HG02588 (cell line): ENCODE measurements around the gene ZSWIM5.
"Not testable (repeated sequence)": the region's sequence is repeated elsewhere in the genome, so short reads cannot be mapped to it uniquely, and the experiment has no call there.

Experiments used
- ATAC-seq: cut with Tn5 transposase; IDR thresholded peaks from one replicate; pipeline ENCODE4 v1.9.1; 2021; ENCODE audit warnings: mild to moderate bottlenecking, moderate library complexity; ENCODE audit not compliant: unreplicated experiment

ZSWIM5 gene

DNA sequence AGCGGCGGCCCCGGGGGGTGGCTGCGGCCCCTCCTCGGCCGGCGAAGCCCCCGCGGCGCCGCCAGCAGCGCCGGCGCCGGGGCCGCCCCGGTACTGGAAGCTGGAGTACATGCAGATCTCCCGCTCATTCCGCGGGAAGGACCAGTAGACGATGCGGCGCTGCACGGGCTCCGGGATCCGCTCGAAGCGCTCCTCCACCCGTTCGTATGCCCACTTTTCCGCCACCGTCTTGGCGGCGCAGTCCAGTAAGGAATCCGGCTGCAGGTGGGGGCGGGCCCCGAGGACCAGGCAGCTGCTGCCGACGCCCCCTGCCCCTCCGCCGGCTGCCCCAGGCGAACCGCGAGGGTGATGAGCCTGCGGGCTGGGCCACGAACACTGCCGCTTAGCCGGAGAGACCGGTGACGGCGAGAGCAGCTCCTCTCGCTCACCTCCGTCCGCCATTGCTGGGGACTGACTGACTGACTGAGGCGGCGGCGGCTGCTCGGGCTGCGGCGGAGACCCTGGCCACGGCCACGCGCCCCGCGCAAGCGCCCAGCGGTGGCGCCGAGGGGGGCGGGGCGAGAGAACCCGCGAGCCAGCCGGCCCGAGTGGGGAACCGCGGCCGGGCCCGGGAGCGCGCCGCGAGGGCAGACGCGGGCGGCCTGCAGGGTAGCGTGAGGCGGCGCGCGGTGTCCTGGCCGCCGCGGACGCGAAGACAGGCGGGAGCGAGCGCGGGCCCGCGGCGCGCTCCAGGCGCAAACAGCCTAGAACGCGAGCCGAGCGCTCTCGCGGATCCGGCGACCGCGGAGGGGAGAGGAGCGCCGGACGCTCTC lies at the start of gene ZSWIM5:
Gene ZSWIM5, minus strand, starts transcription at position 696 of the 812 bp plus-strand sequence. Its CDS starts 255 bp downstream, at position 441.
- ATAC-seq, result peak; percentile 67

DNA sequence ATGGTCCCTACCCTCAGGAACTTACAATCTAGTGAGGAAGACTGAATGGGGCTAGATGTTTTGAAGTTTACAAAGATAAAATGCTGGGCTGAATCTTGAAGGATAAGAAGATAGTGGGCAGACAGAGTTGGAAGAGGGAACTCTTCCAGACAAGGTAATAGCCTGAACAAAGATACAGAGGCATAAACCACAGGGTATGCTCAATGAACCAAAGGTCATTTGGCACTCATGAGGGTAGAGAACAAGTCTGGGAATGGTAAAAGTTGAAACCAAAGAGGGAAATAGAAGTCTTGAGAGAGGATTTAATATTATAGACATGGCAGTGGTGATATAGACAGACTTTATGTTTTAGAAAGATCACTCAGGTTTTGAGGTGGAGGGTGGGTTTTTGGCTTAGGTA lies 48.1 kb upstream of the ZSWIM5 start:
- no peak for ATAC-seq

DNA sequence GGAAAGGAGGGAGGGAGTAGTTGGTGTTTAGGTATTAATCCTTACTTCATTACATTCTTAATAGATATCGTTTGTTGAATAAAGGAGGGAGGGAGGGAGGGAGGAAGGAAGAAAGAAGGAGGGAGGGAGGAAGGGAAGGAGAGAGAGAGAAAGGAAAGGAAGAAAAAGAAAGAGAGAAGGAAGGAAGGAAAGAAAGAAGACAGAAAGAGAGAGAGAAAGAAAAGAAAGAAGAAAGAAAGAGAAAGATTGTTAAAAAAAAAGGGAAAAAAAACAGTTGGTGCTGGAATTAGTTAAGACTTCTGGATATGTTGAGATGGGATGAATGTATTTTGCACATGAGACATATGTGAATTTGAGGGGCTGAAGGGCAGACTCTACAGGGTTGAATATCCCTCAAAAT lies 44.1 kb upstream of the ZSWIM5 start:
- no peak for ATAC-seq

DNA sequence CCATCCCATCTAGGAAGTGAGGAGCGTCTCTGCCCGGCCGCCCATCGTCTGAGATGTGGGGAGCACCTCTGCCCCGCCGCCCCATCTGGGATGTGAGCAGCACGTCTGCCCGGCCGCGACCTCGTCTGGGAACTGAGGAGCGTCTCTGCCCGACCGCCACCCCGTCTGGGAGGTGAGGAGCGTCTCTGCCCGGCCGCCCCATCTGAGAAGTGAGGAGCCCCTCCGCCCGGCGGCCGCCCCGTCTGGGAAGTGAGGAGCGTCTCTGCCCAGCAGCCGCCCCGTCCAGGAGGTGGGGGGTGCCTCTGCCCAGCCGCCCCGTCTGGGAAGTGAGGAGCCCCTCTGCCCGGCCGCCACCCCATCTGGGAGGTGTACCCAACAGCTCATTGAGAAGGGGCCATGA lies 41.6 kb upstream of the ZSWIM5 start:
- ATAC-seq, result not testable (repeated sequence)

DNA sequence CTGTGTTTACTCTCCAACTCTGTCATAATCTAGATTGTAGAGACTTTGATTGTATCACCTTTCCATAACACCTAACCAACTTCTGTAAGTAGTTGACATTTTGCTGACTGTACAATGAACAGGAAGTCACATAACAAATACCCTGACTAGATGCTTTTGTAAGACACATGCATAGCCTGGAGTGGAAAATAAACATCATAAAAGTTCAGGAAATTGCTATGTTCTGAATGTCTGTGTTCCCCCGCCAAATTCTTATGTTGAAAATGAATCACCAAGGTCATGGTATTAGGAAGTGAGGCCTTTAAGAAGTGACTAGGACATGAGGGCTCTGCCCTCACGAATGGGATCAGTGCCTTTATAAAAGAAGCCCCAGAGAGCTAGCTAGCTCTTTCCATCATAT lies 40.4 kb upstream of the ZSWIM5 start:
- no peak for ATAC-seq

DNA sequence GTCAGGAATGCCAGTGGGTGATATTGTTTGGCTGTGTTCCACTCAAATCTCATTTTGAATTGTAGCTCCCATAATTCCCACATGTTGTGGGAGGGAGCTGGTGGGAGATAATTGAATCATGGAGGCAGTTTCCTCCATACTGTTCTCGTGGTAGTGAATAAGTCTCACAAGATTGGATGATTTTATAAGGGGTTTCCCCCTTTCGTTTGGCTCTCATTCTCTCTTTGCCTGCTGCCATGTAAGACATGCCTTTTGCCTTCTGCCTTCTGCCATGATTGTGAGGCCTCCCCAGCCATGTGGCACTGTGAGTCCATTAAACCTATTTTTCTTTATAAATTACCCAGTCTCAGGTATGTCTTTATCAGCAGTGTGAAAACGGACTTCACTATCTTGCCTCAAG lies 40.0 kb upstream of the ZSWIM5 start:
- ATAC-seq, result not testable (repeated sequence)

DNA sequence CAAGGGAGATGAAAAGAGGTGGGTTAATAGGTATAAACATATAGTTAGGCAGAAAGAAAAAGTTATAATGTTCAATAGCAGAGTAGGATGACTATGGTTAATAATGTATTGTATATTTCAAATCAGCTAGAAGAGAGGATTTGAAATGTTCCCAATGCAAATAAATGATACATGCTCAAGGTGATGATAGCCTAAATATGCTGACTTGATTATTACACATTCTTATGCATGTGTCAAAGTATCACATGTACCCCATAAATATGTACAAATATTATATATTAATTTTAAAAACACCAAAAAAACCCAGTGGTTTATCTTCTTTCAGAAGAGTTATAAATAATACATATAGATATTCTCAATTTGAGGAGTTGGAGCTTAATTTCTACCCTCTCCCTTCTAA lies 38.3 kb upstream of the ZSWIM5 start:
- no peak for ATAC-seq

DNA sequence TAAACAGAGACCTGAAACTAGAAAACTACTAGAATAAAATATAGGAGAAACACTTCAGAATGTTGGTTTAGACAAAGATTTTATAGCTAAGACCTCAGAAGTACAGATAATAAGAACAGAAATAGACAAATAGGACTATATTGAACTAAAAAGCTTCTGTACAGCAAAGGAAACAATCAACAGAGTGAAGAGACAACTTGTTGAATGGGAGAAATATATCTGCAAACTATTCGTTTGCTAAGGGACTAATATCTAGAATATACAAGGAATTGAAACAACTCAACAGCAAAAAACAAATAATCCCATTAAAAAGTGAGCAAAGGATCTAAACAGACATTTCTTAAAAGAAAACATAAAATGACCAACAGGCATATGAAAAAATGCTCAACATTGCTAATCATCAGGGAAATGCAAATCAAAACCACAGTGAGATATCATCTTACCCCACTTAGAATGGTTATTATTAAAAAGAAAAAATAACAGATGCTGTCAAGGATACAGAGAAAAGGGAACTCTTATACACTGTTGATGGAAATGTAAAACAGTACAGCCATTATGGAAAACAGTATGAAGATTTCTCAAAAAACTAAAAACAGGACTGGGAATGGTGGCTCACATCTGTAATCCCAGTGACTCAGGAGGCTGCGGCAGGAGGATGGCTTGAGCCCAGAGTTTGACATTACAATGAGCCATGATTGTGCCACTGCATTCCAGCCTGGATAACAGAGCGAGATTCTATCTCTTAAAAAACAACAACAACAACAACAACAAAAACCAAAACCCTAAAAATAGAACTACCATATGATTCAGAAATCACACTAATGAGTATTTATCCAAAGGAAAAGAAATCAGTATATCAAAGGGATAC lies 37.3 kb upstream of the ZSWIM5 start:
- no peak for ATAC-seq

DNA sequence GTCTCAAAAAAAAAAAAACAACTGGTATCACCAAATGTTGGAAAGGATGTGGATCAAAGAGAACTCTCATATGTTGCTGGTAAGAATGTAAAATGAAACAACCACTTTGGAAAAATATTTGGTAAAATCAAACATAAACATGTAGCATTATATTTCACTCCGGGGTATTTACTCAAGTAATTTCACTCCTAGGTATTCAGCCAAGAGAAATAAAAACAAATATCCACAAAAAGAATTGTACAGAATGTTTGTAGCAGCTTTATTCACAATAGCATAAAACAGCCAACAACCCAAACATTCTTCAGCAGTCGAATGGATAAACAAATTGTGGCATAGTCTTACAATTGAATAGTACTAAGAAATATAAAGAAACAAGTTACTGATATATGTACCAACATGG lies 32.4 kb upstream of the ZSWIM5 start:
- ATAC-seq, result no peak

DNA sequence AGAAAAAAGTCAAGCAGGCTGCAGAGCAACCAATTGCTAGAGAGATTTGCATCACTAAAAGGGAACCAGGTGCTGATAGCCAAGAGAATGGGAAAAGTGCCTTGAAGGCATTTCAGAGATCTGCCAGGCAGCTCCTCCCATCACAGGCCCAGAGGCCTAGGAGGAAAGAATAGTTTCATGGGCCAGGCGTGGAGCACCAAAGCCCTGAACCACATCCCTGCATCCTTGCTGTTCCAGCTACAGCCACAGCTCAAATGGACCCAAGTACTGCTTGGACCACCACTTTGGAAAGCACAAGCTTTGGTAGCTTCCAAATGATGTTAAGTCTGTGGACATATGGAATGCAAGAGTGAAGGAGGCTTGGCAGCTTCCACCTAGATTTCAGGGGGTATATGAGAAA lies 29.7 kb upstream of the ZSWIM5 start:
- ATAC-seq, result no peak

DNA sequence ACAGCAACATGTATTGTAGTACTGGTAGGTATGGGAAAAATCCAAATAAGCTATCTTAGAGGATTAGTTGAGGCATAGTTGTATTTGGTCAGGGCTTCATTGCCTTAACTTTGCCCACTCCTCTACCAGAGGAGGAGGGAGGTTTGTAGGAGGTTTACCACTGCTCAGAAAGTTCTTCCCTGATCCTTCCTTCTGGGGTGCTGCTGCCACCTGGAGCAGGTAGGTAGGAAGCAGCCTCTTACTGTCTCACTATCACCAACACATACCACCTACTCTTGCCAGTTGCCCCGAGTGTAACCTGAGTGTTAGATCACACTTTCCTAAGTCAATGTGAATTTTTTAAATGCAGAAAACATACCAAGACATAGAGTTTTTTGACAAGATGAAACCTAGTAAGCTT lies 24.1 kb upstream of the ZSWIM5 start:
- ATAC-seq, result no peak

DNA sequence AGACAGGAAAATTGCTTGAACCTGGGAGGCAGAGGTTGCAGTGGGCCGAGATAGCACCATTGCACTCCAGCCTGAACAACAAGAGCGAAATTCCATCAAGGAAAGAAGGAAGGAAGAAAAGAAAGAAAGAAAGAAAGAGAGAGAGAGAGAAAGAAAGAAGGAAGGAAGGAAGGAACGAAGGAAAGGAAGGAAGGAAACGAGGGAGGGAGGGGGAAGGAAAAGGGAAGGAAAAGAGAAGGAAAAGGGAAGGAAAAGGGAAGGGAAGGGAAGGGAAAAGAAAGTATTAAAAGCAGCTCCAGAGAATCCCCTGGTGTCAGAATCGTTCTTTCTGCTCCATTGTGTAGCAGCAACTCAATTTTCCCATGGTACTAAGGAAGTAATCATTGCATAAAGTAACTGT lies 19.2 kb upstream of the ZSWIM5 start:
- no peak for ATAC-seq

DNA sequence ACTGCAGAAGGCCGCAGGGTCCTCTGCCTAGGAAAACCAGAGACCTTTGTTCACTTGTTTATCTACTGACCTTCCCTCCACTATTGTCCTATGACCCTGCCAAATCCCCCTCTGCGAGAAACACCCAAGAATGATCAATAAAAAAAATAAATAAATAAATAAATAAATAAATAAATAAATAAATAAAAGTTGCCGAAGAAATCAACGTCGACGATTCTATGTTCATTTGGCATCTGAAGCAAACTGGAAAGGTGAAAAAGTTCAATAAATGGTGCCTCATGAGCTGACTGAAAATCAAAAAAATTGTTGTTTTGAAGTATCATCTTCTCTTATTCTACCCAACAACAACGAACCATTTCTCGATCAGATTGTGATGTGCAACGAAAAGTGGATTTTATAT lies 17.3 kb upstream of the ZSWIM5 start:
- ATAC-seq, result not testable (repeated sequence)

DNA sequence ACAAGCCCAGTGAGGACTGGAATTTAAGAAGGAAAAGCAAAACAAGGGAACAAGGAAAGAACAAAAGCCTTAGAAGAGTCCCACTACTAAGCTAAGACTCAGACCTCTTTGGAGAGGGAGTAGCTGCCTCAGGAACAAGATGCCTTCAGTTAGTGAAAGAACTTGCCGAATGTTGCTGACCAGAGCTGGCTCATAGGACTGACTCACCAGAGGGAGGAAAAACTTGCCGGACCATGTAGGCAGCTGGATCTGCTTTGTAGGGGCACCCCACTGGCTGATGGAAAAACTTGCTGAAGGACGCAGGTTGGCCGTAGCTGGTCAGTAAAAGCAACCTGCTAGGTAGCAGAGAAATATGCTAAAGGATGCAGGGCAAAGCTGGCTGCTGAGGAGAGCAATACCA lies 15.3 kb upstream of the ZSWIM5 start:
- no peak for ATAC-seq

DNA sequence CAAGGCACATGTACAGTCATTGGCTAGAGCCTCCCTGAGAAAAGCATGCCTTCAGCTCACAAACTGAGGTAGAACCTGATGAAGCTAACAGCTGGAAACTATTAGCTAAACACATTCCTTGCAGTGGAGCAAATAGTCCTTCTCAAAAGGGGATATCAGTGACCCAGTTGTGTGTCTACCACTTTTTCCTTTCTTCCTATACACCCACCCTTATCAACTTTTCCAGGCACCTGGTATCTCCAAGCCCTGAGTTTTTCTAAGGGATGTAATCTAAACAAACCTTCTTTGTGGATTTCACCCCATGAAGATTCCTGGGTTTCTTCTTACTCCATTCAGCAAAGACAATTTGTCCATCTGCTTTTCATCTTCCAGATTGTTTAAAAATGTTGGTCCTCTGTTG lies 10.5 kb upstream of the ZSWIM5 start:
- no peak for ATAC-seq

DNA sequence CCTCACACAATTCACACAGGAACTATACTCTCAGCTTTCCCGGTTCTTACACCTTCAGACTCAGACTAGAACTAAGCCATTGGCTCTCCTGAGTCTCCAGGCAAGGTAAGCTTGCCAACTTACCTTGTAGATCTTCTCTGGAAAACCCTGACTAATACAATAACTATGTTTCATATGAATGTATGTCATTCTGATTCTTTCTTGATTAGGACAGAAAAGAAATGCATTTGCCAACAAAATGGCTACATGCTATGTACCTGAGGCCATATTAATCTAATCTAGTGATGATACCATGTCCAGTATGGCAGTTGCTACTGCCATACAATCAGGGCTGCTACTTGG lies 9.8 kb upstream of the ZSWIM5 start:
- no peak for ATAC-seq

DNA sequence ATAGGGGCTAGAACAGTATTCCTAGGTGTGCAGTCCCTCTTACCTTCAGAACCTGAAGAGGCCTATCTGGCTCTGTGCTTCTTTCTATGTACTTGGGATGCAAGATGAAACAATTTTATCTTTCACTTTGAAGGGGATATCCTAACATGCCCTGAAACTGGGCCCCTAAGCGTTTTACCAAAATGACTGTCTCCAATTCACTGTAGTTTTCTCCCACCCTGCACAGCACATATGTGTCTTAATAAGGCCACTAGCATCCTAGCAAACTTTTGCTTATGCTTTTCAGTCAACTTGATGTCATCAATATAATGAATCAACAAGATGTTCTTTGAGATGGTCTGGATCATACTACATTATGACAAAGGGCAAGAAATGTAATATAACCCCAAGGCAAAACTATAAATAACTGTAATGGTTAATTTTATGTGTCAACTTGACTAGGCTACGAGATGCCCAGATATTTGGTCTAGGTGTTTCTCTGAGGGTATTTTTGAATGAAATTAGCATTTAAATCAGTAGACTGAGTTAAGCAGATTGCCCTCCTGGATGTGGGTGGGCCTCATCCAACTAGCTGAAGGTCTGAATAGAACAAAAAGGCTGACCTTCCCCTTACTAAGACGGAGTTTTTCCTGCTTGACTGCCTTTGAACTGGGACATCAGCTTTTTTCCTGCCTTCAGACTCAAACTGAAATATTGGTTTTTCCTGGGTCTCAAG lies 9.2 kb upstream of the ZSWIM5 start:
- ATAC-seq, result no peak

DNA sequence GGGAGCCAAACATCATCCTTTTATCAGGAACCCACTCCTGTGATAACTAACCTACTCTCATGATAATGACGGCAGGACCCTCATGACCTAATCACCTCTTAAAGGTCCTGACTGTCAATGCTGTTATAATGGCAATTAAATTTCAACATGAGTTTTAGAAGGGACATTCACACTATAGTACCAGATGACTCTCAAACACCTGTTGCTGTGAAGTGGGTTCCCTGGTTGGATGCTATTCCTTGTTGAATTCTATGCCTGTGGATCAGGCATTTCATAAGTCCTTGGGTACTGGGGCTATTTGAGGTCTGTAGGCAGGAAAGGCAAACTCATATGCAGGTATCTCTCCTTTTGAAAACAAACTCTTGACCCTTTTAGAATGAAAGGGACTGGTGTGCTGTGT lies 7.5 kb upstream of the ZSWIM5 start:
- no peak for ATAC-seq

DNA sequence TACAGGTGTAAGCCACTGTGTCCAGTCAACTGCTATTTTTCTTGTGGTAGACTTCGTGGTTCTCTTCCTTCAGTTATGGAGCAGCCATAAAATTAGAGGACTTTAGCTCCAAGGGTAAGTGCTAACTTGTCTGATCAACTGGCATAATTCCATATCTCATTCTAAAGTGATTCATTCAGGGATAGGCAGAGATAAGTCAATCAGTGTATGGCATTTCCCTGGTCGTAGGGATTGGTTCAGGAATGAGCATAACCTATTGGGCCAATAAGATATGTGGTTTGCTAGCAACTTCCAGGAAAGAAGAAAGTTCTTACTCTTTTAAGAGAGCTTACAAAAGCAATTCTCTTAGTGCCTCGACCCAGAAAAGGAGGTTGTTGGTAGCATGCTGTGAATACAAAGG lies 4.7 kb upstream of the ZSWIM5 start:
- no peak for ATAC-seq

DNA sequence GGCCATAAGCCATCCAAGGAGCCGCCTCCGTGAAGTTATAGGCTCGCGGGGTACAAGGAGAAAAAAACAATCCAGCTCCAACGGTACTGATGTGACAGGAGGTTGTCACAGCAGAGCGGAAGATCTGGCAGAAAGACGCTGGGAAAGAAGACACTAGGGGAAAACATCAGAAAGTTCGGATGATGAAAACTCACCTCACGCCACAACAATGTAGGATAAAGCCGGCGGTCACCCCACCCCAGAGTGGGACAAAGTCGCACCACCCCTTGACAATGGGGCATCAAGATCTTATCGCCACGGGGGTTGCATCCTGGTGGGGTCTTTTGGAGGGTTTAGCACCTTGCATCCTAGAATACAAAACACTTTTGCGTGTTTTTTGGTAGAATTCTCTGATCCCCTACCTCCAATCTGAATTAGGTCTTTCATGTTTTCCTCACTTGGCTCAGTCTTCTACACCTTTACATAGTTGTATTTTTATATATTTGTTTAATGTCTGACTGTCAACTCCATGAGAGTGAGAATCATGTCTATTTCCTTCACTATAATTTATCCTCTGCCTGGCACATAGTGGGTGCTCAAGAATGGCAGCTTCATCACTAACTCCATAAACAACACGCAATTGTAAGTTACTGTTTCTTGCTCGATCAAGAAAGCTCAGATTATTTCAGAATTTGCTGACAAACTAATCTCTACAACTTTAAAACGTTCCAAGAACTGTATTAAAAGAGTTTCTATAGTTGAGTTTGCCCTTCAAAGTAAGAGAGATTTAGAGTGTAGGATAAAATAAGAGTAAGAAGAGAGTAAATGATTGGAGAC lies 611 bp upstream of the ZSWIM5 start:
- ATAC-seq, result no peak
